Liver (tissue), 9 donors: ENCODE data around the gene S100A5. TPM values are rescaled to one million over a fixed set of nuclear protein-coding genes. Genes with fewer than 3 reads are reported as not detected.

Experiments
- DNase-seq: peaks from one replicate; pipeline ENCODE4 v3.0.0-alpha.2; 2017; ENCODE audit warnings: low spot score
- H3K27ac ChIP-seq, 2 donors: one replicate each; pipeline ENCODE4 v1.7.0; 2013; ENCODE audit warnings: inconsistent platforms in 2 of 2, low read length in 2 of 2, control low read depth in 1 of 2, low read depth in 1 of 2, mild to moderate bottlenecking in 1 of 2
- H3K27me3 ChIP-seq, 4 donors: one replicate each; pipeline versions ENCODE4 v1.6.1 to v1.7.0; 2013; ENCODE audit warnings: low read length in 3 of 4, inconsistent platforms in 1 of 4, mild to moderate bottlenecking in 1 of 4, moderate library complexity in 1 of 4; ENCODE audit not compliant: control insufficient read depth in 4 of 4, insufficient read depth in 4 of 4
- H3K36me3 ChIP-seq, 4 donors: one replicate each; pipeline versions ENCODE4 v1.6.1 to v1.7.0; 2013; ENCODE audit warnings: low read length in 3 of 4, mild to moderate bottlenecking in 3 of 4, low read depth in 1 of 4, moderate library complexity in 1 of 4; ENCODE audit not compliant: control insufficient read depth in 4 of 4, insufficient read depth in 3 of 4
- H3K4me1 ChIP-seq, 4 donors: one replicate each; pipeline versions ENCODE4 v1.6.1 to v1.7.0; 2013; ENCODE audit warnings: low read length in 3 of 4, mild to moderate bottlenecking in 3 of 4, moderate library complexity in 1 of 4; ENCODE audit not compliant: control insufficient read depth in 4 of 4, insufficient read depth in 4 of 4
- H3K4me3 ChIP-seq, 3 donors: one replicate each; pipeline versions ENCODE4 v1.6.1 to v1.7.0; 2013; ENCODE audit warnings: low read length in 3 of 3, control low read depth in 1 of 3, low read depth in 1 of 3, mild to moderate bottlenecking in 1 of 3
- H3K9ac ChIP-seq, 2 donors: one replicate each; pipeline ENCODE4 v1.7.0; 2013; ENCODE audit warnings: low read length in 2 of 2, mild to moderate bottlenecking in 2 of 2, moderate library complexity in 2 of 2, control low read depth in 1 of 2, low read depth in 1 of 2
- H3K9me3 ChIP-seq, 4 donors: one replicate each; pipeline versions ENCODE4 v1.6.1 to v1.7.0; 2013; ENCODE audit warnings: low read length in 3 of 4; ENCODE audit not compliant: control insufficient read depth in 4 of 4
- EGR1 ChIP-seq, 2 donors: IDR thresholded peaks; 2 replicates each; pipeline ENCODE4 v1.6.1; 2016 to 2018; ENCODE audit warnings: antibody characterized with exemption in 2 of 2, low read depth in 2 of 2
- FOXA1 ChIP-seq: IDR thresholded peaks from 2 replicates; pipeline ENCODE4 v1.6.1; 2016; ENCODE audit warnings: antibody characterized with exemption
- FOXA2 ChIP-seq: IDR thresholded peaks from 2 replicates; pipeline ENCODE4 v1.6.1; 2016; ENCODE audit warnings: antibody characterized with exemption
- GABPA ChIP-seq, 2 donors: IDR thresholded peaks in 1 of 2; conservative IDR thresholded peaks in 1 of 2; 2 replicates each; pipeline ENCODE4 v1.6.1; 2016; ENCODE audit warnings: antibody characterized with exemption in 2 of 2, mild to moderate bottlenecking in 1 of 2, moderate library complexity in 1 of 2
- HNF4A ChIP-seq, 2 donors: conservative IDR thresholded peaks; 2 replicates each; pipeline ENCODE4 v1.6.1; 2016; ENCODE audit warnings: antibody characterized with exemption in 2 of 2, mild to moderate bottlenecking in 2 of 2
- HNF4G ChIP-seq: IDR thresholded peaks from 2 replicates; pipeline ENCODE4 v1.6.1; 2016; ENCODE audit warnings: antibody characterized with exemption
- JUND ChIP-seq, 2 donors: IDR thresholded peaks; 2 replicates each; pipeline ENCODE4 v1.6.1; 2016; ENCODE audit warnings: antibody characterized with exemption in 2 of 2
- NR2F2 ChIP-seq: IDR thresholded peaks from 2 replicates; pipeline ENCODE4 v1.6.1; 2016; ENCODE audit warnings: antibody characterized with exemption
- RAD21 ChIP-seq, 2 donors: IDR thresholded peaks; 2 replicates each; pipeline ENCODE4 v1.6.1; 2016; ENCODE audit warnings: antibody characterized with exemption in 2 of 2, mild to moderate bottlenecking in 2 of 2
- RXRA ChIP-seq, 2 donors: IDR thresholded peaks; 2 replicates each; pipeline ENCODE4 v1.6.1; 2017 to 2018; ENCODE audit warnings: antibody characterized with exemption in 2 of 2, mild to moderate bottlenecking in 1 of 2
- SP1 ChIP-seq: IDR thresholded peaks from 2 replicates; pipeline ENCODE4 v1.6.1; 2018; ENCODE audit warnings: antibody characterized with exemption, mild to moderate bottlenecking
- TAF1 ChIP-seq: conservative IDR thresholded peaks from 2 replicates; pipeline ENCODE4 v1.6.1; 2016; ENCODE audit warnings: antibody characterized with exemption, mild to moderate bottlenecking
- YY1 ChIP-seq: IDR thresholded peaks from 2 replicates; pipeline ENCODE4 v1.6.1; 2016; ENCODE audit warnings: antibody characterized with exemption, mild to moderate bottlenecking
- WGBS: extraction: QIAGEN DNeasy Blood & Tissue Kit; methylation state at CpG from one replicate; pipeline ENCODE4 v1.1.7; 2013; 5-methylcytosine and 5-hydroxymethylcytosine counted together
- polyA plus RNA-seq, 2 donors: library from polyadenylated mRNA; stranded (reverse) in 1 of 2; unstranded in 1 of 2; fragments of 200-250 nt in 1 of 2; fragments of >200 nt in 1 of 2; fragmentation: Nextera tagmentation in 1 of 2; extraction: Ambion mirVana in 1 of 2; gene quantifications; one replicate each; pipeline versions ENCODE4 v1.2.1 to v1.2.3, GENCODE V29; 2013 to 2015
- total RNA-seq, 2 donors: library from RNA; depleted of rRNA; stranded (reverse); fragments of >200 nt; gene quantifications; one replicate each; pipeline ENCODE4 v1.2.3, GENCODE V29; 2014
- TF ChIP-seq, protein P1 (sequence below): IDR thresholded peaks from 2 replicates; pipeline ENCODE4 v1.6.1; 2016; ENCODE audit warnings: antibody characterized with exemption
- TF ChIP-seq, protein P2 (sequence below): IDR thresholded peaks from 2 replicates; pipeline ENCODE4 v1.6.1; 2016; ENCODE audit warnings: antibody characterized with exemption
- TF ChIP-seq, protein P3 (sequence below): fragments of 150-350 bp; IDR thresholded peaks from 2 replicates; pipeline ENCODE4 v1.5.1; 2017; ENCODE audit warnings: improper control_type of control experiment, low read depth, low read length; ENCODE audit not compliant: missing input control
- TF ChIP-seq, protein P4 (sequence below): IDR thresholded peaks from 2 replicates; pipeline ENCODE4 v1.6.1; 2016; ENCODE audit warnings: antibody characterized with exemption, mild to moderate bottlenecking
- donor health status: healthy.
- donor health status: healthy.
- donor health status: healthy.
- donor health status: healthy.
- donor health status: healthy.

S100A5 gene
- total and polyA plus RNA-seq, 4 donors: not detected

DNA sequence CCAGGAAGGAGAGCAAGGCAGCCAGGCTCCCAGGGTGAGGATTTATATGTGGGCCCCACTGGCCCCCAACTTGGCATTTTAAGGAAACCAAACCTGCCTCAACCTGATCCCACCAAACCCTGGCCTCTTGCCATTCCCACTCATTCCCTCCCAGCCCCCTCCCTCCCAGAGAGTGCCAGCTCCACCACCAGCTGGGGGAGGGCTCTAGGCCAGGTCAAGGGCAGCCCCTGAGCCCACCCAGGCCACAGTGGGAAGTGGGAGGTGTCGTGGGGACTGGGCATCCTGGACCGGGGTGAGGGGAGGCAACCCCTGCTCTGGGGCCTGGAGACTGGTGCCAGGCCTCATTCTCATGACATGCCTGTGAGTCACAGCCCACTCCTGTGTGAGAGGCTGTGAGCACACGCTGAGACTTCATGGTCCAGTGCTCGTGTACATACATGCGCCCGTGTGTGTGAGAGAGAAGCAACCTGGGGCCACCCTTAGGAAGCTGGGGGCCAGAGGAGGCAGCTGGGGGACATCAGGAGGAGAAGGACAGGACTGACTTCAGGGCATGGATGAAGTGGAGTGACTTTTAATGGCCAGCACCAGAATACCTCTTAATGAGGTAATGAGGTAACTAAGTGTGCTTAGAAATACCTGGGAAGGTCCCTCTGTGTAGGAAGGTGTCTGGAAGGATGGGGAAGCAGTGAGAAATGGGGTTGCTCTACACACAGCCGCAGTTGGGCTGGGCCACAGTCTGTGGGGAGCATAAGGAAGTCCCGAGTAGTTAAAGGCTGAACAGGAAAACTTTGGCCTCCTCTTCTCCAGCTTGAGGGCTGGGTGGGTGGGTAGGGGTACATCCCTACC is 25.0 kb upstream of the S100A5 start, which contains the start of gene S100A2:
TSS of gene S100A2 (minus strand) at position 316 of the 846 bp plus-strand sequence. CDS start 1,967 bp downstream, outside the sequence.
- no peak for DNase-seq
- Histone ChIP-seq H3K4me1 (peaks cover 0 to 9% (median 4%) of the 10 kb centered on the region in 4 donors), H3K9me3 (no peaks in the 10 kb centered on the region), H3K27ac (peak within 1 kb of the TSS; percentile 51 to 68), H3K4me3 (no peak within 1 kb of the TSS), H3K27me3 (no peaks in the 10 kb centered on the region), H3K9ac (no peak within 1 kb of the TSS), H3K36me3 (no peaks in the 10 kb centered on the region)
- 65% methylated on average over 8 of the region's 8 CpGs for WGBS
- TF ChIP-seq YY1 (no peak), TAF1 (no peak), FOXA1 (no peak), NR2F2 (no peak), SP1 (no peak), EGR1 (IDR thresholded peaks at IDR 0.05; ENCODE audit: low read depth in 2 of 2) (no peak), RAD21 (IDR thresholded peaks at IDR 0.05) (no peak), FOXA2 (no peak), JUND (IDR thresholded peaks at IDR 0.05) (no peak), GABPA (IDR thresholded peaks at IDR 0.05 in 1 of 2, conservative IDR thresholded peaks at IDR 0.05 in 1 of 2) (no peak), HNF4A (conservative IDR thresholded peaks at IDR 0.05) (no peak), HNF4G (no peak), RXRA (IDR thresholded peaks at IDR 0.05) (no peak)
- TF ChIP-seq, protein P1, sequence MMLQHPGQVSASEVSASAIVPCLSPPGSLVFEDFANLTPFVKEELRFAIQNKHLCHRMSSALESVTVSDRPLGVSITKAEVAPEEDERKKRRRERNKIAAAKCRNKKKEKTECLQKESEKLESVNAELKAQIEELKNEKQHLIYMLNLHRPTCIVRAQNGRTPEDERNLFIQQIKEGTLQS: no peak
- TF ChIP-seq, protein P2, sequence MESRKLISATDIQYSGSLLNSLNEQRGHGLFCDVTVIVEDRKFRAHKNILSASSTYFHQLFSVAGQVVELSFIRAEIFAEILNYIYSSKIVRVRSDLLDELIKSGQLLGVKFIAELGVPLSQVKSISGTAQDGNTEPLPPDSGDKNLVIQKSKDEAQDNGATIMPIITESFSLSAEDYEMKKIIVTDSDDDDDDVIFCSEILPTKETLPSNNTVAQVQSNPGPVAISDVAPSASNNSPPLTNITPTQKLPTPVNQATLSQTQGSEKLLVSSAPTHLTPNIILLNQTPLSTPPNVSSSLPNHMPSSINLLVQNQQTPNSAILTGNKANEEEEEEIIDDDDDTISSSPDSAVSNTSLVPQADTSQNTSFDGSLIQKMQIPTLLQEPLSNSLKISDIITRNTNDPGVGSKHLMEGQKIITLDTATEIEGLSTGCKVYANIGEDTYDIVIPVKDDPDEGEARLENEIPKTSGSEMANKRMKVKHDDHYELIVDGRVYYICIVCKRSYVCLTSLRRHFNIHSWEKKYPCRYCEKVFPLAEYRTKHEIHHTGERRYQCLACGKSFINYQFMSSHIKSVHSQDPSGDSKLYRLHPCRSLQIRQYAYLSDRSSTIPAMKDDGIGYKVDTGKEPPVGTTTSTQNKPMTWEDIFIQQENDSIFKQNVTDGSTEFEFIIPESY: no peak
- TF ChIP-seq, protein P3, sequence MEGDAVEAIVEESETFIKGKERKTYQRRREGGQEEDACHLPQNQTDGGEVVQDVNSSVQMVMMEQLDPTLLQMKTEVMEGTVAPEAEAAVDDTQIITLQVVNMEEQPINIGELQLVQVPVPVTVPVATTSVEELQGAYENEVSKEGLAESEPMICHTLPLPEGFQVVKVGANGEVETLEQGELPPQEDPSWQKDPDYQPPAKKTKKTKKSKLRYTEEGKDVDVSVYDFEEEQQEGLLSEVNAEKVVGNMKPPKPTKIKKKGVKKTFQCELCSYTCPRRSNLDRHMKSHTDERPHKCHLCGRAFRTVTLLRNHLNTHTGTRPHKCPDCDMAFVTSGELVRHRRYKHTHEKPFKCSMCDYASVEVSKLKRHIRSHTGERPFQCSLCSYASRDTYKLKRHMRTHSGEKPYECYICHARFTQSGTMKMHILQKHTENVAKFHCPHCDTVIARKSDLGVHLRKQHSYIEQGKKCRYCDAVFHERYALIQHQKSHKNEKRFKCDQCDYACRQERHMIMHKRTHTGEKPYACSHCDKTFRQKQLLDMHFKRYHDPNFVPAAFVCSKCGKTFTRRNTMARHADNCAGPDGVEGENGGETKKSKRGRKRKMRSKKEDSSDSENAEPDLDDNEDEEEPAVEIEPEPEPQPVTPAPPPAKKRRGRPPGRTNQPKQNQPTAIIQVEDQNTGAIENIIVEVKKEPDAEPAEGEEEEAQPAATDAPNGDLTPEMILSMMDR: no peak
- TF ChIP-seq, protein P4, sequence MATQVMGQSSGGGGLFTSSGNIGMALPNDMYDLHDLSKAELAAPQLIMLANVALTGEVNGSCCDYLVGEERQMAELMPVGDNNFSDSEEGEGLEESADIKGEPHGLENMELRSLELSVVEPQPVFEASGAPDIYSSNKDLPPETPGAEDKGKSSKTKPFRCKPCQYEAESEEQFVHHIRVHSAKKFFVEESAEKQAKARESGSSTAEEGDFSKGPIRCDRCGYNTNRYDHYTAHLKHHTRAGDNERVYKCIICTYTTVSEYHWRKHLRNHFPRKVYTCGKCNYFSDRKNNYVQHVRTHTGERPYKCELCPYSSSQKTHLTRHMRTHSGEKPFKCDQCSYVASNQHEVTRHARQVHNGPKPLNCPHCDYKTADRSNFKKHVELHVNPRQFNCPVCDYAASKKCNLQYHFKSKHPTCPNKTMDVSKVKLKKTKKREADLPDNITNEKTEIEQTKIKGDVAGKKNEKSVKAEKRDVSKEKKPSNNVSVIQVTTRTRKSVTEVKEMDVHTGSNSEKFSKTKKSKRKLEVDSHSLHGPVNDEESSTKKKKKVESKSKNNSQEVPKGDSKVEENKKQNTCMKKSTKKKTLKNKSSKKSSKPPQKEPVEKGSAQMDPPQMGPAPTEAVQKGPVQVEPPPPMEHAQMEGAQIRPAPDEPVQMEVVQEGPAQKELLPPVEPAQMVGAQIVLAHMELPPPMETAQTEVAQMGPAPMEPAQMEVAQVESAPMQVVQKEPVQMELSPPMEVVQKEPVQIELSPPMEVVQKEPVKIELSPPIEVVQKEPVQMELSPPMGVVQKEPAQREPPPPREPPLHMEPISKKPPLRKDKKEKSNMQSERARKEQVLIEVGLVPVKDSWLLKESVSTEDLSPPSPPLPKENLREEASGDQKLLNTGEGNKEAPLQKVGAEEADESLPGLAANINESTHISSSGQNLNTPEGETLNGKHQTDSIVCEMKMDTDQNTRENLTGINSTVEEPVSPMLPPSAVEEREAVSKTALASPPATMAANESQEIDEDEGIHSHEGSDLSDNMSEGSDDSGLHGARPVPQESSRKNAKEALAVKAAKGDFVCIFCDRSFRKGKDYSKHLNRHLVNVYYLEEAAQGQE: no peak
